Bladder microvascular endothelial cell (primary cell): ENCODE data around the gene SGO2. TPM values are rescaled to one million over a fixed set of nuclear protein-coding genes. Genes with fewer than 3 reads are reported as not detected.

Source experiments
- total RNA-seq: library from RNA; depleted of rRNA; stranded (reverse); fragments of >200 nt; gene quantifications from 2 replicates; pipeline ENCODE4 v1.2.3, GENCODE V29; 2014

SGO2 gene
- 5.5 TPM in 2 replicates for total RNA-seq

DNA sequence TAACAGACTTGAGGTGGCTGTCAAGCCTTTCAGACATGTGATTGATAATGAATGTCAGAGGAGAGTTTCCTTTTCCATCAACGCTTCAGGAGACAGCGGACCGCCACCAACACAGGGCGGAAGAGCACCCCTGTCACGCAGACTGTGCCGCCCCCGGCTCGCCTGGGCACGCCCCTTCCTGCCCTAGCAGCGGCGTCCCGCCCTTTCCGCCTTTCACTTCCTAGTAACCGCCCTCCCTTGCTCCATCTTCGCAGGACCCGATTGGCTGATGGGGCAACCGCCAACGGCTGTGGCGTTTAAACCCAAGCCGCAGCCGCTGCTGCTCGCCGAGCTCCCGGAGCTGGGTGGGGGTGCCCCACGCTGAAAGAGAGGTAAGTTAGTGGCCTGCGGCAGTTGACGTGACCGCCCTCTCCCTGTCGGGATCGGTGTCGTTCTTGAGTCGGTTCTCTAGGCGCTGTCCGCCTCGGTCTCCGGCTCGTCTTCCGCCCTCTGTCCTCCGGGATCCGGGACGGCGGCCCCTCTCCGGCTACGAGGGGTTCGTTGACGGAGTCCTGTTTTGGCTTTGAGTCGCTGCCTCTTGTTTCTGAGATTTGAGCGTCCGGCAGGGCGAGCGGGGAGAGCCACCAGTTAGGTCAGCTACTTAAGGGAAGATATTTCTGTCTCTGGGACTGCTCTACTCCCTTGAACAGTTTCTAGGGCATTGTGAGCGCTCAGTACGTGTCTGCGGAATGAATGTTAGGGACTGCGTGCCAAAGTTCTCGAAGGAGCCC lies at the start of gene SGO2:
SGO2 (plus strand) TSS at position 326 of the 770 bp plus-strand sequence. CDS start 6,769 bp downstream, outside the sequence.

GRCh38 chr2:200509612-200510433 lies 16.2 kb upstream of the SGO2 start, which contains the start of gene KCTD18:
TSS of gene KCTD18 (minus strand) at chr2:200510068. CDS start at chr2:200507016, 3,052 bp downstream.

GRCh38 chr2:200585730-200586643 lies 60.0 kb downstream of the SGO2 start, which contains the start of gene AOX1:
TSS of gene AOX1 (plus strand) at chr2:200586014. CDS start at chr2:200586109, 95 bp downstream.

Other genes starting within 250 kb of the SGO2 start
- 14.7 and 15.4 TPM in 2 replicates for gene SPATS2L, start 219.5 kb upstream of the SGO2 start, total RNA-seq
- gene KCTD18, start 16.1 kb upstream of the SGO2 start, total RNA-seq: 7.0 and 9.6 TPM in 2 replicates
- 0.97 and 2.7 TPM in 2 replicates for gene AOX1, start 59.8 kb downstream of the SGO2 start, total RNA-seq